Brain microvascular endothelial cell (primary cell): ENCODE data around the gene ALPG.
A peak's percentile ranks its signal among the peaks of the same experiment; 100 is the strongest.
"Not testable (repeated sequence)": the region's sequence is repeated elsewhere in the genome, so short reads cannot be mapped to it uniquely, and the experiment has no call there.

Experiments used
- DNase-seq: peaks from one replicate; pipeline ENCODE4 v3.0.0-alpha.2; 2020
- H3K27ac ChIP-seq: fragments of 250-450 bp; sonication (Bioruptor Pico); 2 replicates; pipeline ENCODE4 v1.5.1; 2020; ENCODE audit warnings: mild to moderate bottlenecking, moderate library complexity
- H3K27me3 ChIP-seq: fragments of 250-450 bp; sonication (Bioruptor Pico); replicated peaks from 2 replicates; pipeline ENCODE4 v1.5.1; 2020; ENCODE audit warnings: mild to moderate bottlenecking
- H3K36me3 ChIP-seq: fragments of 250-450 bp; sonication (Bioruptor Pico); replicated peaks from 2 replicates; pipeline ENCODE4 v1.5.1; 2020; ENCODE audit warnings: mild to moderate bottlenecking
- H3K4me3 ChIP-seq: 2 replicates; pipeline ENCODE4 v1.5.1; 2011; ENCODE audit warnings: low read depth, mild to moderate bottlenecking, control low read depth, low read length, moderate library complexity
- CTCF ChIP-seq: IDR thresholded peaks from 2 replicates; pipeline ENCODE4 v1.5.1; 2011; ENCODE audit warnings: low read depth, mild to moderate bottlenecking, moderate library complexity, low read length, control low read depth, inconsistent platforms; ENCODE audit errors: missing control alignments
- in situ Hi-C: cut with HindIII; loops from 2 replicates; pipeline ENCODE4 v1.10.0; 2017; ENCODE audit warnings: low sequenced_read_pairs, low pct_ligation_motif_present

The ALPG gene

GRCh38 chr2:232444409-232445148 is 37.9 kb downstream of the ALPG start:
- in situ Hi-C loops, result no loop called here

GRCh38 chr2:232445149-232445885 is 38.7 kb downstream of the ALPG start:
- H3K27ac ChIP-seq, H3K4me3 ChIP-seq, DNase-seq, H3K27me3 ChIP-seq, in situ Hi-C loops, H3K36me3 ChIP-seq: not testable (repeated sequence)

More at GRCh38 chr2:232444409-232445148, 37.9 kb downstream of the ALPG start:
- peaks cover 8% of the 10 kb centered on the region for H3K27me3 ChIP-seq
- DNase-seq, result peak; percentile 70
- H3K27ac ChIP-seq, result no peak overlapping the region
- H3K36me3 ChIP-seq, result no peaks in the 10 kb centered on the region
- TF ChIP-seq CTCF, result peak; percentile 86
- H3K4me3 ChIP-seq, result no peak overlapping the region

GRCh38 chr2:232446266-232446777 is 39.7 kb downstream of the ALPG start:
- H3K36me3 ChIP-seq, H3K27ac ChIP-seq, DNase-seq, H3K4me3 ChIP-seq, in situ Hi-C loops: not testable (repeated sequence)
- H3K27me3 ChIP-seq, result peaks cover 11% of the 10 kb centered on the region
- peak; percentile 22 for TF ChIP-seq CTCF

- in situ Hi-C loops, result no loop called here
- Histone ChIP-seq H3K27ac (no peak overlapping the region), H3K4me3 (no peak overlapping the region), H3K27me3 (peaks cover 12% of the 10 kb centered on the region), H3K36me3 (no peaks in the 10 kb centered on the region)
- DNase-seq, result no peak
- TF ChIP-seq CTCF, result no peak
These were observed 40.5 kb downstream of the ALPG start for GRCh38 chr2:232447091-232447620.

DNA sequence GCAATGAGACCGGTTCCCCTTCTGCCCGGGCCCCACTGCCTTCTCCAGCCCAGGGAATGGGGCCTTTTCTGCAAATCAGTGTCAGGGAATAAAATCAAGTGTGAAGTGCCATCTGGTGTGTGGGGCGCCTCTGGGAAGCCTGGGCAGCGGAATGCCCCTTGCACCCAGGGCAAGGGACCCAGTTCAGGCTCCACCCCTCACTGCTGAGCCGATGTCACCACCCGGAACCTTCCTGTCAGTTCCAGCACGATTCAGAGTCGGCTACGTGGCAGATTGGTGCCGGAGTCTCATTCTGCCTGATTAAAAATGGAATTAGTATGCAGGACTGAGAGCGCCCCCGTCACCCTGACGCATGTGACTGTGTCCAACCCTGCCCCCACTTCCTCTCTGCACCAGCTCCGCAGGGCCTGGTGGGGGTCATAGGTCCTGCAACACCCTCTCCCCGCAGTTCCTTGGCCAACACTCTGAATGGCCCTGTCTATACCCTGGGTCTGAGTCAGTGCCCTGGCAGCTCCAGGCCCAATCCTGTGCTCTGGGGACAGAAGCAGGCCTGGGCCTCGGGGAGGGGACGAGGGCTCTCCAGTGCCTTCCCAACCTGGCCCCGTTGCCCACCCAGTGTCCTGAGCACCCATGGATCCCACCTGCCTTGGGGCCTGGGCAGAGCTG is 41.1 kb downstream of the ALPG start:
- H3K4me3 ChIP-seq, result no peak overlapping the region
- no peak for DNase-seq
- TF ChIP-seq CTCF, result no peak
- no peak overlapping the region for H3K27ac ChIP-seq
- H3K36me3 ChIP-seq, result no peaks in the 10 kb centered on the region
- H3K27me3 ChIP-seq, result peaks cover 13% of the 10 kb centered on the region
- in situ Hi-C loops, result no loop called here

DNA sequence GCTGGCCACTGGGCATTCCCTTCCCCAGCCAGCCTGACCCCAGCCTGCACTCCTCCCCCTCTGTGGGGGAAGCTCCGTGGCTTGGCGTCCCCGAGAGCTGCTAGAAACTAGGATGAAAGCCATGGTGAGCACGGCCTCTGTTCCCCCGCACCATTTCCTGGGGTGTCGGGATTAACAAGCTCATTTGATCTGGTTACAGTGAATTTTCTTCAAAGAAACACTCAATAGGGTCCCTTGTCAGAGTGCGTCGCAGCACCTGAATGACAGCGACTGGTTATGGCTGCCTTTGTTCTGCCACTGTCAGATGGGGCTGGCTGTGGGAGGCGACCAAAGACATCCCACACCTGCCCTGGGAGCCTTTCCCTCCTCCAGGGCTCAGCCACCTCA is 41.7 kb downstream of the ALPG start:
- in situ Hi-C loops, result no loop called here
- Histone ChIP-seq H3K36me3 (no peaks in the 10 kb centered on the region), H3K27ac (no peak overlapping the region), H3K4me3 (no peak overlapping the region), H3K27me3 (peaks cover 15% of the 10 kb centered on the region)
- TF ChIP-seq CTCF, result no peak
- DNase-seq, result no peak
